ENCODE data around the gene VAMP2.

VAMP2 gene

GRCh38 chr17:8153525-8153956 lies 9.2 kb downstream of the VAMP2 start:
- TF ChIP-seq, protein P1, sequence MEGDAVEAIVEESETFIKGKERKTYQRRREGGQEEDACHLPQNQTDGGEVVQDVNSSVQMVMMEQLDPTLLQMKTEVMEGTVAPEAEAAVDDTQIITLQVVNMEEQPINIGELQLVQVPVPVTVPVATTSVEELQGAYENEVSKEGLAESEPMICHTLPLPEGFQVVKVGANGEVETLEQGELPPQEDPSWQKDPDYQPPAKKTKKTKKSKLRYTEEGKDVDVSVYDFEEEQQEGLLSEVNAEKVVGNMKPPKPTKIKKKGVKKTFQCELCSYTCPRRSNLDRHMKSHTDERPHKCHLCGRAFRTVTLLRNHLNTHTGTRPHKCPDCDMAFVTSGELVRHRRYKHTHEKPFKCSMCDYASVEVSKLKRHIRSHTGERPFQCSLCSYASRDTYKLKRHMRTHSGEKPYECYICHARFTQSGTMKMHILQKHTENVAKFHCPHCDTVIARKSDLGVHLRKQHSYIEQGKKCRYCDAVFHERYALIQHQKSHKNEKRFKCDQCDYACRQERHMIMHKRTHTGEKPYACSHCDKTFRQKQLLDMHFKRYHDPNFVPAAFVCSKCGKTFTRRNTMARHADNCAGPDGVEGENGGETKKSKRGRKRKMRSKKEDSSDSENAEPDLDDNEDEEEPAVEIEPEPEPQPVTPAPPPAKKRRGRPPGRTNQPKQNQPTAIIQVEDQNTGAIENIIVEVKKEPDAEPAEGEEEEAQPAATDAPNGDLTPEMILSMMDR (conservative IDR thresholded peaks at IDR 0.05; ENCODE audit: low read depth) = no peak
- peak; percentile 80 for DNase-seq (ENCODE audit: low spot score)
- H3K27ac ChIP-seq = peak overlapping the region; percentile 98
- CTCF ChIA-PET = interaction anchor here (0.7 kb wide), 1 partner anchor 15 kb away, joined by 3 read pairs; no protein-coding TSS in a partner anchor
- POLR2A ChIA-PET (ENCODE audit: low non-redundant PET) = interaction anchor here (1.0 kb wide), 1 partner anchor 20 kb away, joined by 5 read pairs; no protein-coding TSS in a partner anchor

- CTCF ChIA-PET = interaction anchor here (0.7 to 1.6 kb wide), 2 partner anchors 14 kb away, joined by 3 to 9 read pairs; no protein-coding TSS in a partner anchor
These were observed 9.7 kb downstream of the VAMP2 start for GRCh38 chr17:8153031-8153451.

GRCh38 chr17:8152112-8152775 lies 10.5 kb downstream of the VAMP2 start, which contains the start of gene PER1:
Gene PER1 (minus strand): TSS chr17:8152404. CDS start chr17:8150706, 1,698 bp downstream.
- peak within 1 kb of the TSS; percentile 98 for H3K27ac ChIP-seq
- ChIA-PET POLR2A (ENCODE audit: low non-redundant PET) (no interaction called here), CTCF (interaction anchor here (0.6 to 1.6 kb wide), 2 partner anchors 13 to 62 kb away, joined by 4 to 9 read pairs; no protein-coding TSS in a partner anchor)
- DNase-seq (ENCODE audit: low spot score) = peak; percentile 96
- TF ChIP-seq, protein P1 (conservative IDR thresholded peaks at IDR 0.05; ENCODE audit: low read depth) = no peak

More at GRCh38 chr17:8153031-8153451, 9.7 kb downstream of the VAMP2 start:
- no peak for DNase-seq (ENCODE audit: low spot score)
- TF ChIP-seq, protein P1 (conservative IDR thresholded peaks at IDR 0.05; ENCODE audit: low read depth) = no peak
- POLR2A ChIA-PET (ENCODE audit: low non-redundant PET) = no interaction called here
- peak overlapping the region; percentile 98 for H3K27ac ChIP-seq

- DNase-seq (ENCODE audit: low spot score) = no peak
- TF ChIP-seq, protein P1 (conservative IDR thresholded peaks at IDR 0.05; ENCODE audit: low read depth) = no peak
- CTCF ChIA-PET = interaction anchor here (0.6 to 1.6 kb wide), 2 partner anchors 12 to 61 kb away, joined by 4 to 9 read pairs; no protein-coding TSS in a partner anchor
- POLR2A ChIA-PET (ENCODE audit: low non-redundant PET) = no interaction called here
- peak overlapping the region; percentile 98 for H3K27ac ChIP-seq
These were observed 11.1 kb downstream of the VAMP2 start for GRCh38 chr17:8151641-8152111.

- peak overlapping the region; percentile 98 for H3K27ac ChIP-seq
- CTCF ChIA-PET = interaction anchor here (0.7 kb wide), 1 partner anchor 1012 kb away, joined by 4 read pairs; no protein-coding TSS in a partner anchor
- no peak for DNase-seq (ENCODE audit: low spot score)
- POLR2A ChIA-PET (ENCODE audit: low non-redundant PET) = interaction anchor here (0.6 kb wide), 1 partner anchor 85 kb away, joined by 3 read pairs; no protein-coding TSS in a partner anchor
- TF ChIP-seq, protein P1 (conservative IDR thresholded peaks at IDR 0.05; ENCODE audit: low read depth) = no peak
These were observed 11.6 kb downstream of the VAMP2 start for GRCh38 chr17:8151120-8151640.

Data from RWPE1 (cell line).